K562 (cell line): ENCODE data around the gene STON2. TPM values are rescaled to one million over a fixed set of nuclear protein-coding genes. Genes with fewer than 3 reads are reported as not detected.

Experiments used
- ATAC-seq: fragments of 200-7000 bp; cut with Tn5 transposase; 3 replicates; pipeline ENCODE4 v1.9.1; 2020; ENCODE audit warnings: moderate library complexity
- BruUV-seq: library from RNA; stranded (reverse); fragments of 400-500 nt; replicated peaks from 2 replicates; lab custom pipeline; 2021; lab: Mats Ljungman, UMichigan
- CTCF ChIA-PET: fragments of 300-600 bp; formaldehyde crosslinking; extraction: SDS; loops from one replicate; lab custom pipeline; 2021; ENCODE audit warnings: low intra/inter-chr PET ratio; lab: Yijun Ruan, JAX
- POLR2A ChIA-PET: fragments of 300-600, 350-650 bp; sonication (Branson Sonifier 250); formaldehyde crosslinking; extraction: SDS; loops from one replicate; lab custom pipeline; 2021; ENCODE audit warnings: antibody characterized with exemption, inconsistent platforms; lab: Yijun Ruan, JAX
- DNase-seq, 4 experiments: peaks; one replicate each; pipeline versions ENCODE4 v3.0.0 to v3.0.0-alpha.2; 2011 to 2018; ENCODE audit warnings: low spot score in 3 of 4, mixed read lengths in 3 of 4; ENCODE audit errors: extremely low read depth in 1 of 4
- FAIRE-seq: peaks from 2 replicates; lab custom pipeline; 2011; peaks lifted over from hg19 to GRCh38; lab: Jason Lieb, UNC
- H2AFZ ChIP-seq: 2 replicates; pipeline ENCODE4 v1.6.0; 2011; ENCODE audit warnings: low read depth, low read length, control low read depth, inconsistent platforms
- H3K27ac ChIP-seq: fragments of 200-600 bp; 3 replicates; pipeline ENCODE4 v1.8.0; 2011; ENCODE audit warnings: low read depth, mild to moderate bottlenecking, control low read depth, inconsistent platforms, low read length, moderate library complexity, mixed read lengths; ENCODE audit errors: extremely low read depth
- H3K27me3 ChIP-seq, 2 experiments: fragments of 300-600 bp in 1 of 2; 2 replicates in 1 of 2; 3 replicates in 1 of 2; pipeline versions ENCODE4 v1.6.0 to v1.8.0; 2011; ENCODE audit warnings: inconsistent platforms in 2 of 2, low read length in 2 of 2, mild to moderate bottlenecking in 1 of 2, mixed read lengths in 1 of 2, moderate library complexity in 1 of 2; ENCODE audit not compliant: control insufficient read depth in 2 of 2, insufficient read depth in 2 of 2
- H3K36me3 ChIP-seq: fragments of 300-600 bp; 3 replicates; pipeline ENCODE4 v1.8.0; 2011; ENCODE audit warnings: mild to moderate bottlenecking, low read length, inconsistent platforms; ENCODE audit not compliant: control insufficient read depth, insufficient read depth
- H3K4me1 ChIP-seq, 2 experiments: fragments of 200-600 bp in 1 of 2; replicated peaks in 1 of 2; 2 replicates in 1 of 2; 3 replicates in 1 of 2; pipeline versions ENCODE4 v1.5.1 to v1.8.0; 2011; ENCODE audit warnings: inconsistent platforms in 2 of 2, low read length in 2 of 2, mild to moderate bottlenecking in 1 of 2, mixed read lengths in 1 of 2, moderate library complexity in 1 of 2; ENCODE audit not compliant: control insufficient read depth in 2 of 2, insufficient read depth in 2 of 2
- H3K4me2 ChIP-seq: 2 replicates; pipeline ENCODE4 v1.6.1; 2011; ENCODE audit warnings: low read length, control low read depth, inconsistent platforms, mixed read lengths; ENCODE audit not compliant: insufficient read depth
- H3K4me3 ChIP-seq: fragments of 200-600 bp; sonication (generic), shearing (Covaris generic); 2 replicates; pipeline ENCODE4 v1.5.1; 2016; ENCODE audit warnings: control low read depth, inconsistent platforms
- H3K79me2 ChIP-seq: fragments of 200-600 bp; 3 replicates; pipeline ENCODE4 v1.8.0; 2011; ENCODE audit warnings: low read length, inconsistent platforms; ENCODE audit not compliant: control insufficient read depth, insufficient read depth
- H3K9ac ChIP-seq, 2 experiments: 2 replicates each; pipeline versions ENCODE4 v1.6.0 to v1.6.1; 2011; ENCODE audit warnings: low read depth in 2 of 2, low read length in 2 of 2, control low read depth in 1 of 2, inconsistent platforms in 1 of 2, mild to moderate bottlenecking in 1 of 2, mixed read lengths in 1 of 2; ENCODE audit not compliant: insufficient read depth in 1 of 2
- H3K9me1 ChIP-seq: one replicate; pipeline ENCODE4 v1.6.0; 2011; ENCODE audit warnings: inconsistent platforms, mild to moderate bottlenecking, low read length, moderate library complexity; ENCODE audit not compliant: control insufficient read depth, insufficient read depth
- H3K9me3 ChIP-seq: replicated peaks from 2 replicates; pipeline ENCODE4 v1.5.1; 2011; ENCODE audit warnings: low read depth, low read length, inconsistent platforms; ENCODE audit not compliant: control insufficient read depth, insufficient read depth
- H4K20me1 ChIP-seq: replicated peaks from 2 replicates; pipeline ENCODE4 v1.6.1; 2011; ENCODE audit warnings: low read length, inconsistent platforms, mixed read lengths; ENCODE audit not compliant: control insufficient read depth, insufficient read depth
- EP300 ChIP-seq: IDR thresholded peaks from 2 replicates; pipeline ENCODE4 v1.6.1; 2012; ENCODE audit warnings: low read length, improper control_type of control experiment
- FOSL1 ChIP-seq: fragments of 200-800 bp; sonication (Bioruptor generic); conservative IDR thresholded peaks from 2 replicates; pipeline ENCODE4 v1.6.1; 2016; ENCODE audit warnings: missing genetic modification characterization, missing compliant biosample characterization
- FOXM1 ChIP-seq, 2 experiments: fragments of 450-650 bp in 1 of 2; sonication (generic) in 1 of 2; formaldehyde crosslinking in 1 of 2; IDR thresholded peaks; 2 replicates each; pipeline versions ENCODE4 v1.6.1 to v1.9.0; 2017 to 2022; ENCODE audit warnings: low read depth in 2 of 2, mild to moderate bottlenecking in 2 of 2, missing genetic modification reagents in 1 of 2, moderate library complexity in 1 of 2
- HNRNPK ChIP-seq: fragments of 200-400 bp; formaldehyde crosslinking; IDR thresholded peaks from one replicate; pipeline ENCODE4 v1.6.1; 2018; ENCODE audit warnings: mild to moderate bottlenecking, low read depth, low read length; ENCODE audit not compliant: poor library complexity, severe bottlenecking
- KDM1A ChIP-seq, 2 experiments: fragments of 450-650 bp; IDR thresholded peaks; 2 replicates each; pipeline ENCODE4 v1.6.1; 2016; ENCODE audit warnings: mild to moderate bottlenecking in 2 of 2
- ZNF766 ChIP-seq: fragments of 200-800 bp; sonication (Bioruptor generic); conservative IDR thresholded peaks from 2 replicates; pipeline ENCODE4 v1.6.1; 2016; ENCODE audit warnings: missing genetic modification characterization, missing compliant biosample characterization
- WGBS: fragments of 100-300 bp; shearing (Covaris generic); methylation state at CpG from one replicate; pipeline ENCODE4 v1.1.6; 2016; ENCODE audit warnings: low coverage, mixed read lengths; ENCODE audit not compliant: insufficient coverage; ENCODE audit errors: missing lambda C conversion rate; 5-methylcytosine and 5-hydroxymethylcytosine counted together
- in situ Hi-C: fragments of 300-500 bp; cut with MboI; formaldehyde crosslinking; loops from 4 replicates; pipeline ENCODE4 v1.15.0; 2018; ENCODE audit warnings: inconsistent platforms, mixed read lengths
- intact Hi-C: fragments of 100-400 bp; cut with micrococcal nuclease; formaldehyde crosslinking; loops from 2 replicates; pipeline ENCODE4 v1.14.2; 2022
- polyA plus RNA-seq, 8 experiments: library from polyadenylated mRNA; depleted of rRNA in 4 of 8; stranded (reverse) in 5 of 8; unstranded in 3 of 8; fragments of >200 nt; fragmentation: Nextera tagmentation in 2 of 8; fragmentation: Illumina TruSeq in 1 of 8; extraction: Ambion mirVana in 2 of 8; extraction: Trizol in 1 of 8; gene quantifications; 2 replicates each; pipeline versions ENCODE4 v1.2.1 to v1.2.3, GENCODE V29; 2011 to 2014; ENCODE audit warnings: inconsistent platforms in 1 of 8, missing spikeins in 1 of 8
- total RNA-seq, 7 experiments: library from RNA; depleted of rRNA in 6 of 7; stranded (reverse); fragments of >200 nt in 6 of 7; fragmentation: Illumina TruSeq in 2 of 7; extraction: Trizol in 2 of 7; gene quantifications; 2 replicates each; pipeline versions ENCODE4 v1.2.1 to v1.2.3, GENCODE V29; 2011 to 2021; ENCODE audit warnings: low replicate concordance in 1 of 7

The STON2 gene
- total and polyA plus RNA-seq, 9 of the 15 experiments (the other 6 are each of a cell fraction or from before 2014, with no cell fraction given): 7.8 to 99.3 (median 53.5) TPM

- Histone ChIP-seq H3K4me2 (peak overlapping the region; percentile 83; the same call in 1 of the 2 replicates), H3K4me1 (peaks cover 3 to 16% of the 10 kb centered on the region in 2 experiments), H3K27ac (peak overlapping the region; percentile 100; the same call in 2 of the 3 replicates), H3K4me3 (no peak overlapping the region), H3K9me3 (no peaks in the 10 kb centered on the region), H3K9me1 (no peaks in the 10 kb centered on the region), H3K36me3 (no peaks in the 10 kb centered on the region; the same call in 2 of the 3 replicates), H3K27me3 (no peaks in the 10 kb centered on the region), H4K20me1 (no peaks in the 10 kb centered on the region), H3K79me2 (peaks cover 33% of the 10 kb centered on the region), H2AFZ (peak overlapping the region; percentile 96), H3K9ac (peak overlapping the region in 1 of 2 experiments; percentile 97; a peak in 1 of 4 replicates)
- no peak for TF ChIP-seq EP300
- TF ChIP-seq HNRNPK: no peak
- TF ChIP-seq FOSL1 (tag): no peak
- no TSS peak for BruUV-seq
- in situ Hi-C loops: no loop called here
- intact Hi-C loops: loop anchor here (5.0 kb wide), 1 partner anchor 205 kb away; no protein-coding TSS in a partner anchor
- ChIA-PET POLR2A (interaction anchor here (0.9 kb wide), 1 partner anchor 213 kb away, joined by 3 read pairs; no protein-coding TSS in a partner anchor), CTCF (no interaction called here)
- ATAC-seq (no peak), FAIRE-seq (no peak), DNase-seq (peak in 1 of 4 experiments; percentile 9)
- 64% methylated on average over 2 of the region's 2 CpGs for WGBS
Measured at GRCh38 chr14:81222691-81223090, 177.4 kb downstream of the STON2 start.

- H2AFZ ChIP-seq: peak overlapping the region; percentile 96
- no peaks in the 10 kb centered on the region for H3K9me3 ChIP-seq
- H3K27ac ChIP-seq: peak overlapping the region; percentile 100
- ChIA-PET CTCF (no interaction called here), POLR2A (interaction anchor here (0.9 kb wide), 1 partner anchor 213 kb away, joined by 3 read pairs; no protein-coding TSS in a partner anchor)
- H4K20me1 ChIP-seq: no peaks in the 10 kb centered on the region
- H3K4me1 ChIP-seq: peaks cover 3 to 17% of the 10 kb centered on the region in 2 experiments
- H3K36me3 ChIP-seq: no peaks in the 10 kb centered on the region; the same call in 2 of the 3 replicates
- H3K4me2 ChIP-seq: peak overlapping the region; percentile 83
- in situ Hi-C loops: no loop called here
- peak overlapping the region in 1 of 2 experiments; percentile 97; a peak in 2 of 4 replicates for H3K9ac ChIP-seq
- H3K79me2 ChIP-seq: peaks cover 38% of the 10 kb centered on the region
- BruUV-seq: no TSS peak
- no peak for DNase-seq
- FAIRE-seq: peak; percentile 19
- no peak overlapping the region for H3K4me3 ChIP-seq
- 0 out of 4 replicates have a peak, but pooled peaks of 1 of the 2 experiments have one; percentile 14 for TF ChIP-seq KDM1A (IDR thresholded peaks at IDR 0.05)
- TF ChIP-seq ZNF766 (CRISPR knock-in tag): 0 out of 2 replicates have a peak, but pooled peaks have one; percentile 13
- no peak for TF ChIP-seq FOXM1 (IDR thresholded peaks at IDR 0.05; ENCODE audit: low read depth)
- no peak for TF ChIP-seq FOXM1 (CRISPR knock-in tag; IDR thresholded peaks at IDR 0.05; ENCODE audit: low read depth)
- WGBS: 21% methylated on average over 5 of the region's 5 CpGs
- ATAC-seq: no peak
- no peaks in the 10 kb centered on the region for H3K9me1 ChIP-seq
- no peaks in the 10 kb centered on the region for H3K27me3 ChIP-seq
- intact Hi-C loops: loop anchor here (5.0 kb wide), 1 partner anchor 205 kb away; no protein-coding TSS in a partner anchor
Measured at GRCh38 chr14:81222126-81222525, 178.0 kb downstream of the STON2 start.
